GM18498 (cell line): Measurements from ENCODE around the gene GNG7.
"Not testable (repeated sequence)": the region's sequence is repeated elsewhere in the genome, so short reads cannot be mapped to it uniquely, and the experiment has no call there.

ENCODE experiments used
- ATAC-seq: cut with Tn5 transposase; IDR thresholded peaks from one replicate; pipeline ENCODE4 v1.9.1; 2021; ENCODE audit warnings: mild to moderate bottlenecking, moderate library complexity; ENCODE audit not compliant: unreplicated experiment

Gene GNG7

GRCh38 chr19:2543072-2543462 is 159.4 kb downstream of the GNG7 start:
- ATAC-seq: not testable (repeated sequence)

DNA sequence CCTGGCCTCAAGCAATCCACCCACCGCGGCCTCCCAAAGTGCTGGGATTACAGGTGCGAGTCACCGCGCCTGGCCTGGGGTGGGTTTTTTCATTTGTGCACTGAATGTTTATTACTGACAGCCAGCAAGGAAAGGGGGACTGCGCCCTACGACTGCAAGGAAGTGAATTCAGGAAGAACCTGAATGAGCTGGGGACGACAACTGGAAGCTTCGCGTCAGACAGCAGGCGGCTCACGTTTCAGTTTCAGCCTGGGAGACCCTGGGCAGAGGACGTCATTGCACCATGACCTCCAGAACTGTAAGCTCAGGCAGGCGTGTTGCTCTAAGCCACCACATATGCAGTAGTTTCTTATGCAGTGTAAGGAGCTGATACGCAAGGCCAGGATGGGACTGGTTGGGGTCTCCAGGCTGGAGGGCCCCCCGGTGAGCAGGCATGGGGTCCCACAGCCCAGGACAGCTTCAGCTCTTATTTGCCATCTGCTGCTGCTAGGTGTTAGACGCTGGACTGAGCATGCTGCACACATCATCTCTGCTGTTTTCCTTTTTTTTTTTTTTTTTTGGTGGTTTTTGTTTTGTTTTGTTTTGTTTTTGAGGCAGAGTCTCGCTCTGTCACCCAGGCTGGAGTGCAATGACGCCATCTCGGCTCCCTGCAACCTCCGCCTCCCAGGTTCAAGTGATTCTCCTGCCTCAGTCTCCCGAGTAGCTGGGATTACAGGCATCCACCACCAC is 160.0 kb downstream of the GNG7 start:
- ATAC-seq: no peak

DNA sequence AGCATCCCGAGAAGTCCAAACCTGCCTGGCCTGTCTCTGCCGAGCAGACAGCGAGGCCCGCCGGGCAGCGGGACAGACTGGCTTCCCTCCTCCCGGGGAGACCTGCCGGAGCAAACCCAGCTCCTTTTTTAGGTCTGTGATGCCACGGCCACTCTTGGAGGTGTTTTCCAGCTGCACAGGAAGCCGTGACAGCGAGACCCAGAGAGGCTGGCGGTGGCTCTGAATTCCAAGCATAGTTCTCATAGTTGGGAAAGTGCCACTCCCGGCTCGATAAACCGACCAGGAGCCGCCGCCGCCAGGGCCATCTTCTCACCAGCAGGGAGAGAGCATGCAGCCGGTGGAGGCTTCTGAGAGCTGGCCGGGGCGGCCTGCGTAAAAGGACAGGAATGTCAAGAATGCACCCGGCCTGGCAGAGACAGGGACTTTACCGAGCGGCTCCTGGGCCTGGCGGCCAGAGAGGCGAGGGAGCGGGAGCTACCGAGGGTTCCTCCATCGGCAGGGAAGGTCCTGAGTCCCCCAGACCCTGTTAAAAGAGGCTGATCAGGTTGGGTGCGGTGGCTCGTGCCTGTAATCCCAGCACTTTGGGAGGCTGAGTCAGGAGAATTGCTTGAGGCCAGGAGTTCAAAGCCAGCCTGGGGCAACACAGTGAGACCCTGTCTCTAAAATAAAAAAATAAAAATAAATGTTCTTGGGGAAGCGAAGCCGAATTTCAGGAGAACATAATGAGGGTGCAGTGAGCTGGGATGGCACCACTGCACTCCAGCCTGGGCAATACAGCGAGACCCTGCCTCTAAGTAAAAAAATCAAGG is 161.6 kb downstream of the GNG7 start:
- no peak for ATAC-seq

DNA sequence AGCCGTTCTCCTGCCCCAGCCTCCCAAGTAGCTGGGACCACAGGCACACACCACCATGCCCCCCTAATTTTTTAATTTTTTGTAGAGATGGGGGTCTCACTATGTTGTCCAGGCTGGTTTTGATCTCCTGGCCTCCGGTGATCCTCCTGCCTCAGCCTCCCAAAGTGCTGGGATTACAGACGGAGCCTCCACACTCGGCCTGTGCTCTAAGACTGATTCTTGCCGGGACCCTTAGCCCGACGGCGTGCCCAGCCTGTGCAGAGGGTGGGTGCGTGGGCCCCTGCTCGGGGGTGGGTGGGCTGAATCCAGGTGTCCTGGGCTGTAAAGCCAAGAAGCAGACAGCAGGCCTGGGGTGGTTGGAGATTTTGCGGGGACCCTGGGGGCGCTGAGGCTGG is 162.2 kb downstream of the GNG7 start:
- no peak for ATAC-seq

DNA sequence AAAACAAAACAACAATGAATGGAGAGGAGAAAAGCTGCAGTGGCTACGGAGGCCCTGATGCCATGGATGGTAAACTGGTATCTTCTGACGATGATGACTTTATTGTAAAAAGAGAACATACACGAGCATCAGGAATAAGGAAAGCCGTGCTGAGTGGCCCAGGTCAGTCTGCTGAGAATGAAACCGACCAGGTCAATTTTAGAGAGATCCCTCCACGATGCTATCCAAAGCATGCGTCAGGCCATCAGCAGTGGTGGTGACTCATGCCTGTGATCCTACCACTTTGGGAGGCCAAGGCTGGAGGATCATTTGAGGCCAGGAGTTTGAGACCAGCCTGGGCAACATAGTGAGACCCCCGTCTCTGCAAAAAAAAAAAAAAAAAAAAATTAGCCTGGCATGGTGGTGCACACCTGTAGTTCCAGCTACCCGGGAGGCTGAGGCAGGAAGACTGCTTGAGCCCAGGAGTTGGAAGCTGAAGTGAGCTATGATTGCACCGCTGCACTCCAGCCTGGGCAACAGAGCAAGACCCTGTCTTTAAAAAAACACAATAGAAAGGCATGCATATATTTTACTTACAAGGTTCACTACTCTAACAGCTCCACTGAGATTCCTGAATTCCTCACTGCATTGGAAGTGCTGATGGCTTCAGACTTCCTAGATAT is 164.3 kb downstream of the GNG7 start:
- no peak for ATAC-seq

- not testable (repeated sequence) for ATAC-seq
Observed at GRCh38 chr19:2537584-2537983, 164.9 kb downstream of the GNG7 start.

DNA sequence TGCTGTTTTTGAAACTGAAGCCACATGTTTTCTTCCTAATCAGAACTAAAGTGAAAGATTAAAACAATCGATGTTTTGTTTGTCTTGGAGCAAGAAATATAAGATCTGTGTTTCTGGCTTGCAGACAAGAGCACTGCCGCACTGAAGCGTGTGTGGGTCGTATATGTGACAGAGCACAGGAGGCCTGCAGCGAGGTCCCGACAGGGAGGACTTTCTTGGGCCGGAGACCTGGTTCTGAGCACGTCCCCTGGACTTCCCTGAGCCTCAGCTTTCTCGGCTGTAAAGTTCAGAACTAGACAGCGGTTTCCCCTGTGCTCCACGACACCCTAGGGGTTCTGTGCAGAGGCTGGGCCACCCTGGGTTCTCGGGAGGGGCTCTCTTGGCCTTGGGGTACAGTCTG is 166.0 kb downstream of the GNG7 start:
- ATAC-seq: no peak

DNA sequence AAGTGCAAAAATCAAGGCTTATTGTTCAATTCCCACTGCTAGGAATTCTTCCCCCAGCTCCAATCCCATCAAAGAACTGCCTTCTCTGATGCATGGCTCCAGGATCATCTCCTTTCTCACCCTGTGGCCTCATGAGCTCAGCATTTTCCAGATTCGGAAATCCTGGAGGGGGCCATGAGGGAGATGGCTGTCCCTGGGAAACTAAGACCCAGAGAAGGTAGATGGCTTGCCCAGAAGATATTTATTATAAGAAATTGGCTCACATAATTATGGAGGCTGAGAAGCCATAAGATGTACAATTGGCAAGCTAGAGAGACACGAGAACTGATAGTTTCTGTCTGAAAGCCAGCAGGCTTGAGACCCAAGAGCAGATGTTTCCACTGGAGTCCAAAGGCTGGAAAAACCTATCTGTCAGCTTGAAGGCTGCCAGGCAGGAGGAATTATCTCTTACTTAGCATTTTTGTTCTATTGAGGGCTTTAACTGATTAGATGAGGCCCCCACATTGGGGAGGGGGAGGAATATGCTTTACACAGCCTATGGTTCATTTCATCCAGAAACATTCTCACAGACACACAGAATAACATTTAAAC is 168.0 kb downstream of the GNG7 start:
- ATAC-seq: no peak

GRCh38 chr19:2533686-2534422 is 168.6 kb downstream of the GNG7 start:
- no peak for ATAC-seq

DNA sequence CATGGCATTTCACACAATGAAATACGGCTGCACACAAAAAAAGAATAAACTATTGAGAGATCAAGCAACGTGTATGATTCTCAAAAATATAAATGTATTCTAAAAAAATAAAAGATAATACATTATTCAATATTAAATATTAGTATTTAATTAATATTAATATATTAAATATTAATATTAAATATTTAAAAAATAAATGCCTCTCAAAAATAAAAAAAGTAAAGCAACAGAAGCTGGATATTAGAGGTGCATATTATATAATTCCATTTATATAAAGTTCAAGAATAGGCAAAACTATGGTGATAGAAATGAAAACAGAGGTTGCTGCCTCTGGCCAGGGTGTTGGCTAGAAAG is 169.4 kb downstream of the GNG7 start:
- no peak for ATAC-seq

DNA sequence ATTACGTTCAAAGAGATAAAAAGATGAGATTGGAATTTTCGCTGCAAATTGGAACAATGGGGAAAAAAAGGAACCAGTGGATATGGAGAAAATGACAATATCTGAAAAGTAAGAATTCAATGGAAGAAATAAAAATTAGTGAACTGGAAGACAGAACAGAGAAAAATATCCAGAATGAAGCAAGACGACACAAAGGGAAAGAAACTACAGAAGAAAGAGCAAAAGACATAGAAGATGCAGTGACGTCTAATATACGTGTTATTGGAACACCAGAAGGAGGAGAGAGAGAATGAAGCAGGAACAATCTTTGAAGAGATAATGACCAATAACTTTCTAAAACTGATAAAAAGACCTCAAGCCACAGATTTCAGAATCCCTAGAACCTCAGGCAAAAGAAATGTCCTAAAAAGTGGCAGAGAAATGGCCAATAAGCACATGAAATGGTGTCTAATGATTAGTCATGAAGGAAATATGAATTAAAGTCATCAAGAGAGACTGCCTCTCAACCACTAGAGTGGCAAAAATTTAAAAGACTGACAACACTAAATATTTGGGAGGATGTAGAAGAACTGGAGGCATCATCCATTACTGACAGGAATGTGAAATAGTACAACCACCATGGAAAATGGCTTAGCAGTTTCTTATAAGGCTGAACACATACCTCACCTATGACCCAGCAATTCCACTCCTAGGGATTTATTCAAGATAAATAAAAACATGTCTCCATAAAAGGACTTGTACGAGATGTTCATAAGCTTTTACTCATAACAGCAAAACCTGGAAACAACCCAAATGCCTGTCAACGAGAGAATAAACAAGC is 170.0 kb downstream of the GNG7 start:
- ATAC-seq: no peak

DNA sequence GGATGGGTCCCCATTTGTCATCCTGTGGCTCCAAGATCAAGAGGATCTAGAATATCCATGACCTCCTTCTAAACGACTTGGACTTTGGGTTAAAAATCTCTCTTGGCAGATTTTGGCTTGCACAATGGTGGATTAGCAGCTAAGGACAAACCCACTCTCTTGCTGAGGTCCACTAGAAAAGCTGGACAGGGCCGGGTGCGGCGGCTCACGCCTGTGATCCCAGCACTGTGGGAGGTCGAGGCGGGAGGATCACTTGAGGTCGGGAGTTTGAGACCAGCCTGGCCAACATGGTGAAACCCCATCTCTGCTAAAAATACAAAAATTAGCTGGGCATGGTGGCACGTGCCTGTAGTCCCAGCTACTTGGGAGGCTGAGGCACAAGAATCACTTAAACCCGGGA is 172.6 kb downstream of the GNG7 start:
- not testable (repeated sequence) for ATAC-seq

GRCh38 chr19:2529473-2529918 is 173.0 kb downstream of the GNG7 start:
- ATAC-seq: no peak

DNA sequence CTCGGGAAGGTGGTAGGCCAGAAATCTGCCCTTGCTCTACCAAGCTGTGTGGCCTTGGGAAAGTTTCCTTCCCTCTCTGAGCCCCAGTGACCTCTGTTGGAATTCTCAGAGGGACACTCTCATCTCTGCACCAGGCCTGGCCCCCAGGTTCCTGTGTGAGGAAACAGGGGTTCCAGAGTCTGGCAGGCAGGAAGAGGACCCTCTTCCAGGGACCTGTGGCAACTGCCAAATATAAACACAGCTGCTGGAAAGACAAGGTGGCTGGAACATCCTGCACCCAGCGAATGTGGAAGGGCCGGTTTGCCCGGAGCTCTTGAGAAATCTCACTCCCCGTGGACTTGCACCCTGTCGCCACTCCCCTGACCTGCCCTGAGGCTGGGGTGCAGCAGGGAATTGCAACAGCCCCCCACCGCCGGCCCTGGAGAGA is 173.8 kb downstream of the GNG7 start:
- ATAC-seq: no peak

DNA sequence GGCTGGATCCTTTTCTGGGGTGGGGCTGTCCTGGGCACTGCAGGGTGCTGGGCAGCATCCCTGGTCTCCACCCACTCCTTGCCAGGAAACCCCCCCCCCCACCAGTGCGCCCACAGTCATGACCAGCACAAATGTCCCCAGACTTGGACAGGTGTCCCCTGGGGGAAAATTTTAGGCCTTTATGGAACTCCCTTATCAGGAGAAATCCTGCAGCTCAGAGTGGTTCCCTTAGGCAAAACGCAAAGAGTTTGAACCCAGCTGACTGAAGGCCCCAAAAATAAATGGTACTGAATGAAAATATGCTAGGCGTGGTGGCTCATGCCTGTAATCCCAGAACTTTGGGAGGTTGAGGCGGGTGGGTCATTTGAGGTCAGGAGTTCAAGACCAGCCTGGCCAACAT is 174.8 kb downstream of the GNG7 start:
- no peak for ATAC-seq

GRCh38 chr19:2527171-2527570 is 175.3 kb downstream of the GNG7 start:
- no peak for ATAC-seq

- no peak for ATAC-seq
Observed at GRCh38 chr19:2524840-2525723, 177.4 kb downstream of the GNG7 start.

DNA sequence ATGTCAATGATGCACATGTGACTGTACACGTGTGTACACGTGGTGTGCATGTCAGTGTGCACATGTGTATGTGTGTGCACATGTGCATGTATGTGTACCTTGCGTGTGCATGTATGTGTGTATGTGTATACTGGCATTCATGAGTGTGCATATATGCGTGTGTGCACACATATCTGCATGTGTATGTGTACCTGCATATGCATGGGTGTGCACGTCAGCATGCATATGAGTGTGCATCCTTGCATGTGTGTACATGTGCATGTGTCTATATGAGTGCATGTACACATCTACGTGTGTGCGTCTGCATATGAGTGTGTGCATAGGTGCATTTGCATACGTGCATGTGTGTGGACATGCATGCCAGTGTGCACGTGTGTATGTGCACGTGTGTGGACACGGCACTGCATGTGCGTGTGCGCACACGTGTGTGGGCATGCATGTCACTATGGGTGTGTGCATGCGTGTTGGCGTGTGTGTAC is 178.1 kb downstream of the GNG7 start:
- no peak for ATAC-seq
